Astrocyte (in vitro differentiated cells and primary cell): Measurements from ENCODE around the gene SPRY1.

Experiments used
- EZH2 ChIP-seq: IDR thresholded peaks from 2 replicates; pipeline ENCODE4 v1.6.1; 2012; ENCODE audit warnings: mild to moderate bottlenecking, low read length, inconsistent platforms; ENCODE audit not compliant: insufficient read depth
- TF ChIP-seq, protein P1 (sequence below): IDR thresholded peaks from 2 replicates; pipeline ENCODE4 v1.5.1; 2011; ENCODE audit warnings: low read depth, mild to moderate bottlenecking, inconsistent platforms, low read length, moderate library complexity; ENCODE audit not compliant: insufficient read depth

GRCh38 chr4:123350191-123350544, 46.4 kb upstream of the SPRY1 start:
- TF ChIP-seq EZH2: no peak
- TF ChIP-seq, protein P1, sequence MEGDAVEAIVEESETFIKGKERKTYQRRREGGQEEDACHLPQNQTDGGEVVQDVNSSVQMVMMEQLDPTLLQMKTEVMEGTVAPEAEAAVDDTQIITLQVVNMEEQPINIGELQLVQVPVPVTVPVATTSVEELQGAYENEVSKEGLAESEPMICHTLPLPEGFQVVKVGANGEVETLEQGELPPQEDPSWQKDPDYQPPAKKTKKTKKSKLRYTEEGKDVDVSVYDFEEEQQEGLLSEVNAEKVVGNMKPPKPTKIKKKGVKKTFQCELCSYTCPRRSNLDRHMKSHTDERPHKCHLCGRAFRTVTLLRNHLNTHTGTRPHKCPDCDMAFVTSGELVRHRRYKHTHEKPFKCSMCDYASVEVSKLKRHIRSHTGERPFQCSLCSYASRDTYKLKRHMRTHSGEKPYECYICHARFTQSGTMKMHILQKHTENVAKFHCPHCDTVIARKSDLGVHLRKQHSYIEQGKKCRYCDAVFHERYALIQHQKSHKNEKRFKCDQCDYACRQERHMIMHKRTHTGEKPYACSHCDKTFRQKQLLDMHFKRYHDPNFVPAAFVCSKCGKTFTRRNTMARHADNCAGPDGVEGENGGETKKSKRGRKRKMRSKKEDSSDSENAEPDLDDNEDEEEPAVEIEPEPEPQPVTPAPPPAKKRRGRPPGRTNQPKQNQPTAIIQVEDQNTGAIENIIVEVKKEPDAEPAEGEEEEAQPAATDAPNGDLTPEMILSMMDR: no peak
